T-helper 1 cell (primary cell): ENCODE results near the gene ETDB.
"Not testable (repeated sequence)": the region's sequence is repeated elsewhere in the genome, so short reads cannot be mapped to it uniquely, and the experiment has no call there.

Experiments
- DNase-seq, 5 donors: peaks; one replicate each; pipeline ENCODE4 v3.0.0-alpha.2; 2012 to 2020
- total RNA-seq, 4 donors: gene quantifications; one replicate each; lab custom pipeline; 2026; lab: John Stamatoyannopoulos, UW

The ETDB gene
- 0 reads per million in 4 donors for total RNA-seq

- DNase-seq = not testable (repeated sequence)
Observed at GRCh38 chrX:135120056-135120576, at the start of gene ETDB. ETDB (minus strand) TSS chrX:135120526; CDS start chrX:135119261, 1,265 bp downstream.

- not testable (repeated sequence) for DNase-seq
Observed at GRCh38 chrX:135169534-135169933, 49.2 kb upstream of the ETDB start.

DNA sequence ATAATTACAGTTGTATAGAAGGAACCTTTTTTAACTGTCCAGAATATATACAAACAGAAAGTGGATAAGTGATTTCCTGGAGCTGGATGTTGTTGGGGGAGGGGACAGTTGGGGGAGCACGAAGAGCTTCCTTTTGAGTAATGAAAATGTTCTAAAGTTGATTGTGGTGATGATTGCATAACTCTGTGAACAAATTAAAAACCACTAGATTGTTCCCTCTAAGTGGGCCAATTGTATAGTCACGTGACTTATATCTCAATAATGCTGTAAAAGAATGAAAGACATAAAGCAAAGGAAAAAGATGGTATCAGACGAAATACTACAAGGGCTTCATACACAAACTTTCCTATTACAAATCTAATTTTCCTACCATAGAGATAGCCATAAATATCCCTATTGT is 48.2 kb upstream of the ETDB start:
- DNase-seq = peak in 1 of 5 donors; percentile 8

GRCh38 chrX:135154688-135155087 is 34.4 kb upstream of the ETDB start:
- DNase-seq = not testable (repeated sequence)

DNA sequence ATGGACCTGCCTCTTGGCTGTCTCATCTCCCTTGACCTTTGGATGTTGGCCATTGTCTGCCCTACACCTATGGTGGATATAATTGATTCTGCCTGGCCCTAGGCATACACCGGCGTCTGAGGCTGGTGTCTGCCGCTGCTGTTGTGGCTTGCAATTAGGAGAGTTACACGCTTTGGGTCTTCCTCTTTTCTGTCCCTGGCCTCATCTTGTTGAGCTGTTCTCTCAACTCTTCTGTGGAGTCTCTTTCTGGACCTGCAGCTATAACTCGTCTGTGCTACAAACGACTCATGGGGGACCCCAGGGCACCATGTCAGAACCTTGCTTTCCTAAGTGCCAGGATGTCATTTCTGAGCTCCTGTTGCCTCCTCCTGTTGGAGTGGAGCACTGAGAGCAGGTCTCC is 5.8 kb upstream of the ETDB start:
- not testable (repeated sequence) for DNase-seq

DNA sequence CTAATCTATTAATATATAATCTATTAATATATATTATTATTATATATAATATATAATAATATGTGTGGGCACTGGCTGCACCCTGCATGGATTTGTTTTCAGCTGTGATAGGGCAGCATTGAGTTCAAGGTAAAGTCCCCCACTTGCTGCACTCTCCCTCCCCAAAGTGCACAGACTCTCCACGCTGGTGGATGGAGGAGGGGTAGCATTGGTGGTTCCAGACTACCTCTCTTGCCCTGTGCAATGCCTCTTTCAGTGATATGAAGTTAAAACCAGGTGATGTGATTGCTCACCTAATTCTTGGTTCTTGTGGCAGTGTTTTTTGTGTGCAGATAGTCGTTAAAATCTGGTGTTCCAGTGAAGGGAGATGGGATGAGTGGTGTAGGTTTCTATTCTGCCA is 4.3 kb downstream of the ETDB start:
- not testable (repeated sequence) for DNase-seq

GRCh38 chrX:135114392-135114791 is 5.9 kb downstream of the ETDB start:
- DNase-seq = peak in 1 of 5 donors; percentile 34

GRCh38 chrX:135112743-135113142 is 7.6 kb downstream of the ETDB start:
- no peak for DNase-seq

GRCh38 chrX:135112096-135112729 is 8.1 kb downstream of the ETDB start:
- DNase-seq = peak in 2 of 5 donors; percentile 17 to 42

GRCh38 chrX:135109554-135109953 is 10.8 kb downstream of the ETDB start:
- no peak for DNase-seq

GRCh38 chrX:135099493-135099783 is 20.9 kb downstream of the ETDB start:
- DNase-seq = no peak

GRCh38 chrX:135097196-135097744 is 23.1 kb downstream of the ETDB start:
- DNase-seq = not testable (repeated sequence)

DNA sequence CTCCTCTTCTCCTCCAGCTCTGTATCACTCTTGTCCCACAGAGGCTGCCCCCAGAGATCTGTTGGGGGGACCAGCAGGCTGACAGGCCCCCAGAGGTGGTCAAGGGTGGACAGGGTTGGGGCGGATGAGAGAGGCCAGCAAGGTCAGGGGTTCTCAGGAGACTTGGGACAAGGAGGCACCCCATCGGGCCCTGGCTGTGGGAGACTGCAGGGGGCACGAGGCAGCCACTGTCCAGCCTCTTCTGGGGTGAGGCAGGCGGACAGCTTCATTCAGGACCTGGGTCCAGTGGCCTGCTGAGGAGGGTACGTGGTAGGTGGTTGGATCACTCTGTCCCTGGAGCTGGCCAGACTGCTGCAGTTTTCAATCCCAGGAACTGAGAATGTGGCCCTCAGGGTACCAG is 24.6 kb downstream of the ETDB start:
- no peak for DNase-seq

DNA sequence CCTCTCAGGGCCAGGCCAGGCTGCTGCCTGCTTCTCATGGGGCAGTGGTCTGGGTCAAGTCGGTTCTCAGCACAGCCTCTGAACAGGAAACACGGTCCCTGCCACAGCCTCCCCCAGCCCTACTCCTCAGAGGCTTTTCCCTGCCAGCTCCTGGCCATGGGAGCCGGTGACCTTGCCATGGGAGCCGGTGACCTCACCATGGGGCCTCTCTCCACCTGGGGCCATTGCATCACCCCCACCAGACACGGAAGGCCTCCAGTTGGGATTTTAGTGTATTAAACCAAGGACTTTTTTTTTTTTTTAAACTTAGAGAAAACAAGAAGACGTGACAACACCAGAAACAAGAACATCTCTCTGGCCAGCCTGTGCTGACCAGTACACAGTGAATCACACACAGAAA is 25.6 kb downstream of the ETDB start:
- DNase-seq = no peak

DNA sequence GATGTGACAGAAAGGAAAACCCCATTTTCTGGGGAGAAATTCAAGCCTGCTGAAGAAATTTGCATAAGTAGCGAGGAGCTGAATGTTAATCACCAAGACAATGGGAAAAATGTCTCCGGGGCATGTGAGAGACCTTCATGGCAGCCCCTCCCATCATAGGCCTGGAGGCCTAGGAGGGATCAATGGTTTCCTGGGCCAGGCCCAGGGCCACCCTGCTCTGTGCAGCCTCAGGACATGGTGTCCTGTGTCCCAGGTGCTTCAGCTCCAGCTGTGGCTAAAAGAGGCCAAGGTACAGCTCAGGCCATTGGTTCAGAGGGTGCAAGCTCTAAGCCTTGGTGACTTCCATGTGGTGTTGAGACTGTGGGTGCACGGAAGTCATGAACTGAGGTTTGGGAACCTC is 31.2 kb downstream of the ETDB start:
- DNase-seq = no peak

DNA sequence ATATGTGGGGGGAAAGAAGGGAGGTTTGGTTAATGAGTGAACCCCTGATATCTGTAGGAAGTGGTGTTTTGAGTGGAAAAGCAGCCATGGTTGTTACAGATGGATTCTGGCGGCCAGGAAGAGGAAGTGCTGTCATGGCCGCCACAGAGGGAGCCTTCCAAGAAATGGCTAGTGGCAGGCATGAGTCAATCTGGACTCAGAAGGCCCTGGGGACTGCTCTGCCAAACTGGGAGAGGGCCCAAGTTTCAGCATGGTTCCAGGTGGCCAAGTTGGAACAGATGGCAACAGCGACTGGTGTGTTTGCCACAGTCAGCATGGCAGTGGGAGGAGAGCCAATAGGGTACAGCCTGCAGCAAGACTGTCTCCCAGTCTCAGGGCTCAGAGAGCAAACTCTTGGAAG is 32.5 kb downstream of the ETDB start:
- DNase-seq = no peak

DNA sequence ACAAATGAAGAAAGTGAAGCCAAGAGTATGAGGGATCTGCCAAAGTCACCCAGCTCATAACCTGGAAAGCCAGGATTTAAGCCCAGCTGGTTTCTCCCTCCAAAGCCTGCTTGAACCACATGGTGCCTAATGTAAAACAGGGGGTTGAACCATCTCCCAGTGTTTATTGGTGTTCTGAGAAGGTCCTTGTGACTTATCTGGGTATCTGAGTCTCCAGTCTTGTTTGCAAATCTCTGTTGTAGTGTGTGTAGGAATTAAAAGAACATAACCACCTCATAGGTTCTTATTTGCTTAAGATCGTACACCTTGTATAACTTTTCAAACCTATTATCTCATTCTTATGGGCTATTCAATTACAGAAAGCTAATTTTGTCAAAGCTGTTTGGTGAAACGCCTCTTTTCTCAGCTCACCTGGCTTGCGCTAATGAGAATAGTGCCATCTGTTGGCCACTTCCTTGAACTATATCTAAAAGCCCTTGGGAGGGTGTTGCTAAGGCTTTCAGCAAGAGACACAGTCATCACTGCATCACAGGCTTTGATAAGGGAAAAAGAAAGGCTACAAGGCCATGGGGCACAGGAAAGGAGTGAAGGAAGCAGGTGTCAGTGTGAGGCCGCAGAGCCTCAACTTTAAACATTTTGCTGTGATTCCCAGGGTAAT is 34.0 kb downstream of the ETDB start:
- DNase-seq = peak in 4 of 5 donors; percentile 12 to 71 (median 28)

DNA sequence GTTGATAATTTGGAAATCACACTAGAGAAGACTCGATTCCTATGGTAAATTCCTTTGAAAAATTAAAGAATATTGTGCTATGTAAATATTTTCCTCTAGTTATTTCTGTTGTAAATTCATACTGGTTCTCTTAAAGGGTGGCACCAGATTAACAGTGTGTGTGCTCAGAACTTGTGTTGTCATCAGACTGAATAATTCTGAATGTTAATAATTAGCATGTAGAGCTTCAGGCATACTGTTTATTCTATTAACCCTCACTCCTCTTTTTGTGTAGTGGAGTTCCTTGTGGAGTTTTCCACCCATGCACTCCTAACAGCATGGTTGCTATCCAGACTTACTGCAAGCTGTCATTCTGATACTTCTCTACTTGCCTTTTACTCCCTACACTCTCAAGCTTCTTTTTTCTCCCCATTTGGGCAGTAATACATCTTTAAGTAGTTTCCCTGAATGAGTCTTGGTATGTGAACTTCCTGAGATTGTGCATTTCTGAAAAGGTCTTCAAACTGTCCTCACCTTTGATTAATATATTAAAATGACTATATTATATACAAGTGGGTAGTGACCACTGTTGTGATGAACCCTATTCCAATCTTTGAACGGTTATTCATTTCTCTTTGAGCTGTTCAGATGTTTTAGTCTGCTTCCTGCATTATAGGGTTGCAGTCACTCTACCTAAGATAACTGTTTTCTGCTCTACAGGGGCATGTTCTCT is 38.5 kb downstream of the ETDB start:
- no peak for DNase-seq
